ENCODE data around the gene POMT2. TPM values are rescaled to one million over a fixed set of nuclear protein-coding genes. Genes with fewer than 3 reads are reported as not detected.
A peak's percentile ranks its signal among the peaks of the same experiment; 100 is the strongest.

The POMT2 gene
- total RNA-seq, 1 donor from 2014 or later = 51.5 TPM

DNA sequence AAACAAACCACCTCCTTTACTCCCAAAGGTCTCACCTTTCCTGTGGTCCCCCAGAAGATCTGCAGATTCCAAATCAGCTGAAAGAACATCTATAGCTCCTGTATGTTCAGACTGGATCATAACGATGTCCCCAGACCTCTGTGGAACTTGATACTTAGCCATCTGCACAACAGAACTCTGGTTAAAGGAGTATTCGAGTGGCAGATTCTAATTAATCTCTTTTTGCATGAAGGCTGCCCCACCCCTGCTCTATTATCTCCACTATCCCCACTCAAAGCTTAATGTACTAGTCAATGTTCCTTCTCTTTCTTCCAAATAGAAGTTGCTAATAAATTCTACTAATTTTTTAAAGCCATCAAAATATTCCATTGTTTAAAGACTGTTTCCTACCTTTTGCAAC, 23.0 kb upstream of the POMT2 start:
- H3K9me3 Mint-ChIP-seq = no peaks in the 10 kb centered on the region
- peak overlapping the region; percentile 16 for H3K27ac Mint-ChIP-seq
- no peaks in the 10 kb centered on the region for H3K27me3 Mint-ChIP-seq
- TF ChIP-seq CTCF (conservative IDR thresholded peaks at IDR 0.05) = no peak
- H3K4me3 Mint-ChIP-seq = no peak overlapping the region
- no peak for DNase-seq (ENCODE audit: extremely low spot score, unreplicated experiment)
- peaks cover 27% of the 10 kb centered on the region for H3K4me1 Mint-ChIP-seq (ENCODE audit: unreplicated experiment)
- peaks cover 45% of the 10 kb centered on the region for H3K36me3 Mint-ChIP-seq

GRCh38 chr14:77342726-77343397, 22.2 kb upstream of the POMT2 start:
- TF ChIP-seq CTCF (conservative IDR thresholded peaks at IDR 0.05) = no peak
- H3K4me1 Mint-ChIP-seq (ENCODE audit: unreplicated experiment) = peaks cover 34% of the 10 kb centered on the region
- DNase-seq (ENCODE audit: extremely low spot score, unreplicated experiment) = no peak
- H3K27ac Mint-ChIP-seq = no peak overlapping the region
- H3K9me3 Mint-ChIP-seq = no peaks in the 10 kb centered on the region
- no peak overlapping the region for H3K4me3 Mint-ChIP-seq
- peaks cover 45% of the 10 kb centered on the region for H3K36me3 Mint-ChIP-seq
- no peaks in the 10 kb centered on the region for H3K27me3 Mint-ChIP-seq

GRCh38 chr14:77340389-77340788, 19.7 kb upstream of the POMT2 start:
- Mint-ChIP-seq H3K36me3 (peaks cover 34% of the 10 kb centered on the region), H3K27ac (no peak overlapping the region), H3K4me3 (no peak overlapping the region), H3K4me1 (ENCODE audit: unreplicated experiment) (peaks cover 52% of the 10 kb centered on the region), H3K27me3 (no peaks in the 10 kb centered on the region), H3K9me3 (no peaks in the 10 kb centered on the region)
- TF ChIP-seq CTCF (conservative IDR thresholded peaks at IDR 0.05) = no peak
- DNase-seq (ENCODE audit: extremely low spot score, unreplicated experiment) = no peak

DNA sequence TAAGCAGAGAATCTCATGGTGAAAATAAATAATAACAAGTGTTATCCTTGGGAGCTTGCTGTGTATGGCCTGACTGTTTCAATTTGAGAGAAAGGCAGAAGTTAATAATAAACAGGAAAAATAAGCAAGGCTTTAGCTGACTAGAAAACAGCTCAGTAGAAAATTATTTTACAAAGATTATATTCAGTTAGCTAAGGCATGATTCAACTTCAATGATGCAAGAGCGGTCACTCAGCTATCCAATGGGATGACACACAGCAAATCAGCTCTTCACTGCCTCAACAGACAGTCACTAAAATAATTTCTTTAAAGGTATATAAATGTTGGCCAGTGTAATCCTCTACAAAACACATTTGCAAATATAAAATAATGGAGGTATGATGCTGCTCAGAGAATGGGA, 18.7 kb upstream of the POMT2 start:
- no peak overlapping the region for H3K27ac Mint-ChIP-seq
- TF ChIP-seq CTCF (conservative IDR thresholded peaks at IDR 0.05) = no peak
- peaks cover 31% of the 10 kb centered on the region for H3K36me3 Mint-ChIP-seq
- no peaks in the 10 kb centered on the region for H3K9me3 Mint-ChIP-seq
- peaks cover 49% of the 10 kb centered on the region for H3K4me1 Mint-ChIP-seq (ENCODE audit: unreplicated experiment)
- H3K27me3 Mint-ChIP-seq = no peaks in the 10 kb centered on the region
- DNase-seq (ENCODE audit: extremely low spot score, unreplicated experiment) = no peak
- no peak overlapping the region for H3K4me3 Mint-ChIP-seq

GRCh38 chr14:77338302-77338701, 17.6 kb upstream of the POMT2 start:
- Mint-ChIP-seq H3K27ac (no peak overlapping the region), H3K27me3 (no peaks in the 10 kb centered on the region), H3K4me3 (no peak overlapping the region), H3K9me3 (no peaks in the 10 kb centered on the region), H3K4me1 (ENCODE audit: unreplicated experiment) (peaks cover 41% of the 10 kb centered on the region), H3K36me3 (peaks cover 20% of the 10 kb centered on the region)
- DNase-seq (ENCODE audit: extremely low spot score, unreplicated experiment) = no peak
- no peak for TF ChIP-seq CTCF (conservative IDR thresholded peaks at IDR 0.05)
